Left ventricle myocardium inferior (tissue), 1 donor: Measurements from ENCODE around the gene UBA52. TPM values are rescaled to one million over a fixed set of nuclear protein-coding genes. Genes with fewer than 3 reads are reported as not detected.

Experiments used
- DNase-seq: peaks from one replicate; pipeline ENCODE4 v3.0.0-alpha.2; 2020
- H3K27ac ChIP-seq: fragments of 200-600 bp; replicated peaks from 2 replicates; pipeline ENCODE4 v1.8.0; 2021
- H3K27me3 ChIP-seq: fragments of 200-600 bp; 2 replicates; pipeline ENCODE4 v1.8.0; 2021; ENCODE audit warnings: low read depth
- H3K36me3 ChIP-seq: fragments of 200-600 bp; 2 replicates; pipeline ENCODE4 v1.8.0; 2021
- H3K4me1 ChIP-seq: fragments of 200-600 bp; 2 replicates; pipeline ENCODE4 v1.8.0; 2021
- H3K4me3 ChIP-seq: fragments of 200-600 bp; 2 replicates; pipeline ENCODE4 v1.8.0; 2021; ENCODE audit warnings: mild to moderate bottlenecking, moderate library complexity
- H3K9me3 ChIP-seq: fragments of 200-600 bp; replicated peaks from 2 replicates; pipeline ENCODE4 v1.8.0; 2021
- intact Hi-C: fragments of 100-400 bp; cut with micrococcal nuclease; formaldehyde crosslinking; loops from one replicate; pipeline ENCODE4 v1.11.0; 2022
- total RNA-seq: library from RNA; stranded (reverse); fragmentation: NEBNext Ultra II Directional; extraction: Animal tissue kit (Norgen Biotek cat#: 25700); gene quantifications from one replicate; pipeline ENCODE4 v1.2.1, GENCODE V29; 2021
- TF ChIP-seq, protein P1 (sequence below): fragments of 200-600 bp; IDR thresholded peaks from 2 replicates; pipeline ENCODE4 v1.8.0; 2021; ENCODE audit warnings: antibody characterized with exemption, mild to moderate bottlenecking, borderline replicate concordance
- donor health status: DM: no; HTN: yes; CAD: no; lungs with severe emphysema.

The UBA52 gene
- total RNA-seq, 1 donor from 2014 or later, result 643 TPM

DNA sequence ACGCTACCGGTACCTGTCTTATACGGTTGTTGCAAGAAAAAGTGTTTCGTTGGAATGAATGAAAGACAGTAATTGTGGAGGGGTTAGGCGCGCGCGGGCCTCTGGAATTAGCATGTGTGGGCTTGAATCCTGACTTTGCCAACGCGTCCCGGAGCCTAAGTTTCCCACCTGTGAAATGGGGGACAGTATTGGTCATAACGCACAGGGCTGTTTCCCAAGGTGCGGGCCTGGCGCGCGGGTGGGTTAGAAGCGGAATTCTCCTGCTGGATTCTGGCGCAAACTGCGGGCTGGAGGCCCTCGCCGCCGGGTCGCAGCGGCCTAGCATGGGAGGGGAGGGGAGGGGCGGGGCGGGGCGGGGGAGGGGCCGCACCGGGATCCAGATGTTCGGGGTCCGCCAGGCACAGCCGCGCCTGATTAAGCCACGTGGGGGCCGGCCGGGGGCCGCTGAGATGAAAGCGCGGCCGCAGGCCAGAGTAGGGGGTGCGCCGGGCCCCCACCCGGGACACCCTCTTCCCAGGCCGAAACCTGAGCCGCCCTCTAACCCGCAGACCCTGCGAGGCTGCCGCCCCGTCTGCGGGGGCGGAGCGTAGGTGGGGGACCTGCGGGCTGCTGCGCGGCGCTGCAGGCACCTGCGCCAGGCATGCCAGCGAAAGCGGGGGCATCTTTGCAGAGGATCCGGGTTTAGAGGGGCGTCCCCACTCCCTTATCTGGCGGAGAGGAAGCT, 39.8 kb downstream of the UBA52 start:
- intact Hi-C loops, result no loop called here
- H3K4me3 ChIP-seq, result peak overlapping the region; percentile 68

GRCh38 chr19:18612051-18612771, 40.6 kb downstream of the UBA52 start:
- Histone ChIP-seq H3K4me1 (peaks cover 49% of the 10 kb centered on the region), H3K27me3 (peaks cover 100% of the 10 kb centered on the region), H3K27ac (no peak overlapping the region), H3K9me3 (no peaks in the 10 kb centered on the region), H3K36me3 (no peaks in the 10 kb centered on the region), H3K4me3 (peak overlapping the region; percentile 68)
- TF ChIP-seq, protein P1, sequence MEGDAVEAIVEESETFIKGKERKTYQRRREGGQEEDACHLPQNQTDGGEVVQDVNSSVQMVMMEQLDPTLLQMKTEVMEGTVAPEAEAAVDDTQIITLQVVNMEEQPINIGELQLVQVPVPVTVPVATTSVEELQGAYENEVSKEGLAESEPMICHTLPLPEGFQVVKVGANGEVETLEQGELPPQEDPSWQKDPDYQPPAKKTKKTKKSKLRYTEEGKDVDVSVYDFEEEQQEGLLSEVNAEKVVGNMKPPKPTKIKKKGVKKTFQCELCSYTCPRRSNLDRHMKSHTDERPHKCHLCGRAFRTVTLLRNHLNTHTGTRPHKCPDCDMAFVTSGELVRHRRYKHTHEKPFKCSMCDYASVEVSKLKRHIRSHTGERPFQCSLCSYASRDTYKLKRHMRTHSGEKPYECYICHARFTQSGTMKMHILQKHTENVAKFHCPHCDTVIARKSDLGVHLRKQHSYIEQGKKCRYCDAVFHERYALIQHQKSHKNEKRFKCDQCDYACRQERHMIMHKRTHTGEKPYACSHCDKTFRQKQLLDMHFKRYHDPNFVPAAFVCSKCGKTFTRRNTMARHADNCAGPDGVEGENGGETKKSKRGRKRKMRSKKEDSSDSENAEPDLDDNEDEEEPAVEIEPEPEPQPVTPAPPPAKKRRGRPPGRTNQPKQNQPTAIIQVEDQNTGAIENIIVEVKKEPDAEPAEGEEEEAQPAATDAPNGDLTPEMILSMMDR, result no peak
- no peak for DNase-seq
- intact Hi-C loops, result no loop called here

More for the DNA sequence above, 39.8 kb downstream of the UBA52 start:
- peaks cover 52% of the 10 kb centered on the region for H3K4me1 ChIP-seq
- H3K9me3 ChIP-seq, result no peaks in the 10 kb centered on the region
- TF ChIP-seq, protein P1, result no peak
- H3K36me3 ChIP-seq, result no peaks in the 10 kb centered on the region
- no peak for DNase-seq
- no peak overlapping the region for H3K27ac ChIP-seq
- H3K27me3 ChIP-seq, result peaks cover 97% of the 10 kb centered on the region

- H3K27me3 ChIP-seq, result peaks cover 100% of the 10 kb centered on the region
- no peaks in the 10 kb centered on the region for H3K9me3 ChIP-seq
- H3K4me3 ChIP-seq, result peak within 1 kb of the TSS; percentile 68
- TF ChIP-seq, protein P1, result no peak
- no peak within 1 kb of the TSS for H3K27ac ChIP-seq
- peaks cover 42% of the 10 kb centered on the region for H3K4me1 ChIP-seq
- intact Hi-C loops, result no loop called here
- no peaks in the 10 kb centered on the region for H3K36me3 ChIP-seq
- DNase-seq, result no peak
Measured at GRCh38 chr19:18612772-18613588, 41.3 kb downstream of the UBA52 start, which contains the start of gene TMEM59L. TSS of gene TMEM59L (plus strand) at chr19:18612870. CDS start at chr19:18612959, 89 bp downstream.

- TF ChIP-seq, protein P1, result no peak
- Histone ChIP-seq H3K27ac (no peak overlapping the region), H3K27me3 (peaks cover 97% of the 10 kb centered on the region), H3K4me1 (peaks cover 38% of the 10 kb centered on the region), H3K9me3 (no peaks in the 10 kb centered on the region), H3K4me3 (no peak overlapping the region), H3K36me3 (no peaks in the 10 kb centered on the region)
- intact Hi-C loops, result no loop called here
- no peak for DNase-seq
Measured at GRCh38 chr19:18613589-18614234, 42.1 kb downstream of the UBA52 start.

- Histone ChIP-seq H3K4me1 (peaks cover 27% of the 10 kb centered on the region), H3K27ac (no peak overlapping the region), H3K4me3 (no peak overlapping the region), H3K9me3 (no peaks in the 10 kb centered on the region), H3K36me3 (no peaks in the 10 kb centered on the region), H3K27me3 (peaks cover 88% of the 10 kb centered on the region)
- TF ChIP-seq, protein P1, result no peak
- intact Hi-C loops, result no loop called here
- DNase-seq, result no peak
Measured at GRCh38 chr19:18616023-18616422, 44.4 kb downstream of the UBA52 start.
